Stimulated activated CD4-positive, alpha-beta T cell treated with anti-CD3 and anti-CD28 coated beads, TNF-alpha, amount 100 ng/mL, for 48 hours (primary cell): ENCODE measurements around the gene ALKBH5.

Experiments
- DNase-seq, 3 donors: peaks; one replicate each; pipeline ENCODE4 v3.0.0-alpha.2; 2020; ENCODE audit warnings: low read depth in 3 of 3

Gene ALKBH5

DNA sequence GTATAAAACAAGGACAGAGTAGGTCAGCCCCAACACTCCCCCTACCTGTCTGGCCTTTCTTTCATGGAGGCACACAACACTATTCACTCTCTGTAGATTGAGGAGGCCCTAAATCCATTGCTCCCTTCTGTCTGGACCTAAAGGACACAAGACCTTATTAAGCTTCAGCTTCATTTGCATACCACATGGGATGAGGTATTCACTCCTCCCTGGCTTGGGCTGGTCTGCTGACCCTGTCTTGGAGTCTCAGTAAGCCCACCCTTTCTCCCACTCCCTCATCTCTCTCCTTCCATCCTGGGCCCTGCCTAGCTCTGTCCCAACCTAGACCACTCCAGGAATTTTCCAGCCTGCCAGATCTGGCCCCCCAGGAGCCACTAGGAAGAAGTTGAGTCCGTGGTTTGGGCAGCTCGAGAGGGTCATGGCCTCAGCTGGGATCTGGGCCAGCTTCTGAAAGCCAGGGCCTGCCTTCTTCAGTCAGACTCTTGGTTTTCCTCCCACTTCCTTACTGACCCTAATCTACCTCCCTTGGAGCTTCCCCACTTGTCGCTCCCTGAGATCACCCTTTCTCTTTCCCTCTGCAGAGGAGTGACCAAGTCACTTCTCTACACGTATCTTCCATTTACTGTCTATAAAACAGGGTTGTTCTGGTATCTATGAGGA, 35.3 kb downstream of the ALKBH5 start:
- DNase-seq: no peak

DNA sequence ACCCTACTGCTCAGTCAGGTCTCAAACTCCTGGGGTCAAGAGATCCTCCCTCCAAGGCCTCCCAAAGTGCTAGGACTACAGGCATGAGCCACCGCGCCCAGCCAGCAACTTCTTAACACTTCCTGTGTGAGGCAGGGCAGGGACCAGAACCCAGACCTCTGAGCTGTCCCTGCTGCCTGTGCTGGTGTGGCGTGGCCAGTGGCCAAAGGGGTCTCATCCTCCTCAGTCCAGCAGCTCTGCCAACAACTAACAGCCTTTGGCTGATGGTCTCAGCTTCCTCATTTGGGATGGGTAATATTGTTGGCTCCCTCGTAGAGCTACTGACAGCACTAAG, 40.4 kb downstream of the ALKBH5 start:
- DNase-seq: no peak

DNA sequence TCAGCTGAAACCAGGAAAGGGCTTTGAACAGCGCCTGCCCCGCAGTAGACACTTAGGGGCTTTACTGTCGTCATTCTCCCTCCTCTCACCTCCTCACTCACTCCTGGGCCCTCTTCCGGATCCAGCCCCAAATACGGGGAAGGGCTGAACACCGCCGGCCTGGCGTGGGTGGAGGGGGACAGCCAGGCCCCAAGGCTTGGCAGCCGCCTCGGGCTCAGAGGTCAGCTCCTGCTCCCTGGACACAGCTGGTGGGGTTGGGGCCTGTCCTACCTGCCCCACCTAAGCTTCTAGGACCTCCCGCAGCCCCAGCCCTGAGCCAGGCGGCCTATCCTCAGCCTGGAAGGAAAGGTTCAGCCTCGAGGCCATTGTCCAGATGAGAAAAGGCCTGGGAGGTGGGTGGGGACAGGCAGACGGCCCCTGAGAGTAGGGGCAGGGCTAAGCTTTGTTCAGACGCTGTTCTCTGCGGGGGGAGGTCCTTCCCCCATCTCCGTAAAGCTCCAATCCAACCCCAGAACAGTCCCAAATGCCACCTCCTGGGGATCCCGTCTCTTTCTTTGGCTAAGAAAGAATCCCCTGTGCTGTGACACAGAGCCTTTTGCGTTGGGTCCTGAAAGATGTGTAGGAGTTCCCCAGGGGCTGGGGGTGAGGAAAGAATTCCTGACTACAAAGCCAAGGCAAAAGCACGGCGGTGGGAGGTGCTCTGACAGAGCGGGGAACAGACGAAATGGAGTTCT, 40.9 kb downstream of the ALKBH5 start:
- DNase-seq: no peak

DNA sequence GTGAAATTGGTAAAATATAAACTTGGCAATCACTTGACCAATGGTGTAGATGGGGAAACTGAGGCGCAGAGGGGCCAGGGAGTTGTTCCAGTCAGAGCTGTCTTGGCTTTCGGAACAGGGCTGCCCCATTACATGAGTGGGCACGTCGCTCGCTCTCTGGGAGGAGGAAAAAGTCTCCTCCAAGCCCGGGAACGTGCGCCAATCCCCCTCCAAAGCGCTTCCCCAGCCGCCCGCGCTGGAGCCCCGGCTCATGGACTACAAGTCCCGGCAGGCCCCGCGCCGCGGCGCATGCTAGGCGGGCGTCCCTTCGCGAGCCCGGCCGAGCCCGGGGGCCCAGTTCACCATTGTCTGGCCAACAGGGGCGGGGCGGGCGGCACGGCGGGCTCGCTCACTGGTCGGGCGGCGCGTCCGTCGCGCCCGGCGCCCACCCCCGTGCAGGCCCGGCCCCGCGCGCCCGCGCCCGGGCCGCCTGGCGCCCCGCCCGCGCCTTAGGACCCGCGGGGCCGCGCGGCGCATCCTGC, 41.6 kb downstream of the ALKBH5 start, which contains the start of gene LLGL1:
Gene LLGL1, plus strand, starts transcription at position 515 of the 521 bp plus-strand sequence. CDS start 48 bp downstream, outside the sequence.
- DNase-seq: peak; percentile 92 to 97 (median 95)

DNA sequence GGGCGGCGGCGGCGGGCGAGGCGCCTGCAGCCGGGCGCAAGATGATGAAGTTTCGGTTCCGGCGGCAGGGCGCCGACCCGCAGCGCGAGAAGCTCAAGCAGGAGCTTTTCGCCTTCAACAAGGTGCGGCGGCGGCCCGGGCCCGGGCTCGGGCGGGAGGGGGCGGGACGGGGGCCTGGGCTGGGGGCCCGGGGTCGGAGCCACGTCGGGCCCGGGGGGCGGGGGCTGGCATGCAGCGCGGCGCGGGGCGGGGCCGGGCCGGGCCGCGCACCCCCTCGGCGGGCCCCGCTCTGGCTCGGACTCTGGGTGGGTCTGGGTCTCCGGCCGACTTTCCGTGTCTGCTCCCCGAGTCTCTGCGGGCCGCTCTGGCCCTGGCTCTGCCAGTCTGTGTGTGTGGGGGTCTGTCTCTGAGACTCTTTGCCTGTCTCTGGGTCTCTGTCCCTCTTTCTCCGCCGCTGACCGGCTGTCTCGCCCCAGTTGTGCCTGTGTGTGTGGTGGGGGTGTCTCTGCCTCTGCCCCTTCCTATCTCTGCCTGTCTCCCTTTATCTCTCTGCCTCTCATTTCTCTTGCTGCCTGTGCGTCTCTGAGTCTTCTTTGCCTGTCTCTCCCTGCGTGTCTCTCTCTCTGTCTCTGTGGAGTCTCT, 42.1 kb downstream of the ALKBH5 start:
- no peak for DNase-seq

DNA sequence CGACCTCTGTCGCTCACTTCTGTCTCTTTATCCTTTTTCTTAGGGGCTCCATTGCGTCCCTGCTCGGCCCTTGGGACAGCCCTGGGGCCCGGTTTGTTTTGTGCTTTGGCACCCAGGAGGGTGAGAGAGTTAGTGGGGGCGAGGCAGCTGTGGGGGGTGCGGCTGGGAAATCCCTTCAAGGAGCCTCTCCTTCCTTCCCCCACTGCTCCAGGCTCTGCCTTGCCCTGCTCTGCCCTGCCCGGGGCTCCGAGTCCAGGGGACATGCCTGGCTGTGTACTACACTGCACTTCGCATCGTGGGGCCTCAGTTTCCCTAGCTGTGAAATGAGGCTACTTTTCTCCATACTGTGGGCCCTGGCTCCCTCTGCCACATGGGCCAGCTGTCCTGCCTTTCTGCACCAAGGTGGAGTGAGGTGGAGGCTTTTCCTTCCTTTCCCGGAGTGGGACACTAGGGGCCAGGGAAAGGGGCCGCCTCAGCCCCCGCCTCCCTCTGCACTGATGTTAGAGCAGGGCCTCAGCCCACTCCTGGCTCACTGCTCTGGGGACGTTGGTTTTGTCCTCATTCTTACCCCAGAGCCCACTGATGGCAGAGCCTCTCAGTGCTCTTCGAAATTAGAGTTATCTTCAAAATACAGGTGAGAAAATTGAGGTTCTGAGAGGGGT, 42.8 kb downstream of the ALKBH5 start:
- DNase-seq: no peak

DNA sequence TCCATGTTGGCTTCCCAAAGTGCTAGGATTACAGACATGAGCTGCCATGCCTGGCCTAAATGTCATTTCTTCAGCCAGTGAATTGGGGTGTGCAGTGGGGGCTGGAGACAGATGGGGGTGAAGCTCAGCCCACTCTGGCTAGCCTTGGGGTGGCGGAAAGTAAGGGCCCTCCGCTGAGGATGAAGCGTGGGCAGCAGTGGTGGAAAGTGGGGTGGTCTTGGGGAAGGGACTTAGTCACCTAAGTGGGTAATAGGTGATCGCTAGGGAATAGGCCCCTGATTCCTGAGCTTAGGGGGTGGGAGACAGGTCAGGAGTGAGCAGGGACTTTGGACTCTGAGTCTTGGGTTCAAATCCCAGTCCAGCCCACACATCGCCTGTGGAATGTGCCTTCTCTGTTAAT, 44.0 kb downstream of the ALKBH5 start:
- no peak for DNase-seq

DNA sequence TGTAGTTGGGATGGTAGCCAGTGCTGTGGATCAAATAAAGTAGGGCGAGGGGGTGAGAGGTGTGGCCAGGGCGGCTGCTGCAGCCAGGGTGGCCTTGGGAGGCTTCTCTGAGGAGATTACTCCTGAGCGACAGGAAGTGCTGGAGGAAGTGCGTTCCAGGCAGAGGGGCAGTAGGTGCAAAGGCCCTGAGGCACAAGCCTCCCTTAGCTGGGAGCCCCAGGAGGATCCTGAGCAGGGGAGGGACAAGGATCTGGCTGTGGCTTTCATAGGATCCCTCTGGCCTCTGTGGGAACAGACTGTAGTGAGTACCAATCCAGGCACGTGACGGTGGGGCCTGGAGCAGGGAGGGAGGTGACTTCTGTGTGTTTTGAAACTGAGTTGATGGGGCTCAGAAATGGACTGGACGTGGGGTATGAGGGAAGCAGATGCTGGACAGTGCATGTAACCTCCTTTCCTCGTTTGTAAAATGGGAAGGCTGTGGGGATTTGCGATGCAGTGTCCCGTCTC, 44.6 kb downstream of the ALKBH5 start:
- DNase-seq: no peak

DNA sequence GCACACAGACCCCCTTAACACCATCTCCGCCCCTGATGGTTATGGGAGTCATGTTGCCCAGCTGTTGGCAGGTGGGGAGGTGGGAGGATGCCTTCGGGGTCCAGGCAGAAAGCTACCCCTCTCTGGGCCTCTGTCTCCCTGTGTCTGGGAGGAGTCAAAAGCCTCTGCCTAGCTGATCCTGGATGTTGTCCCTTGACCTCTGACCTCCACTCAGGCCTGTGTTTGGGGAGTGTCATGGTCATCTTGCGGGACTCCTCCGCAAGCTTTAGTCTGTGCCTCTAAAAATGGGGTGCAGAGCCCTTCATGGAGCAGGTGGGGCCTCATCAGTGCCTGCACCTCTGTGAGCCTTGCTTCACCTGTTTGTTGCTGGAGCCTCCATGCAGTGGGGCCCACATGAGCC, 45.6 kb downstream of the ALKBH5 start:
- DNase-seq: no peak

DNA sequence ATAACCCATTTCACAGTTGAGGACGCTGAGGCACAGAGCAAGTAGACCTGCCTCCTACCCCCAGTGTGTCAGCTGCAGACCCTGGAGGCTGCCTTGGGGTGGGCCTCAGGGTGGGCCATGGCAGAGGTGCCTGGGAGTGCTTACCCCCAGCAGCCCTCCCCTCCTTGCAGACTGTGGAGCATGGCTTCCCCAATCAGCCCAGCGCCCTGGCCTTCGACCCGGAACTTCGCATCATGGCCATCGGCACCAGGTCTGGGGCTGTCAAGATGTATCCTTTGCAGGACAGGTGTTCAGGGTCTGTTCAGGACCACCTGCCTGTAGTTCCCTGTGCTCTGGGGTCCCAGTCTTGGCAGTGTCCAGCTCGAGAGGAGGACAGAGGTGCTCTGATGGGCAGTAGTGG, 46.1 kb downstream of the ALKBH5 start:
- DNase-seq: no peak

DNA sequence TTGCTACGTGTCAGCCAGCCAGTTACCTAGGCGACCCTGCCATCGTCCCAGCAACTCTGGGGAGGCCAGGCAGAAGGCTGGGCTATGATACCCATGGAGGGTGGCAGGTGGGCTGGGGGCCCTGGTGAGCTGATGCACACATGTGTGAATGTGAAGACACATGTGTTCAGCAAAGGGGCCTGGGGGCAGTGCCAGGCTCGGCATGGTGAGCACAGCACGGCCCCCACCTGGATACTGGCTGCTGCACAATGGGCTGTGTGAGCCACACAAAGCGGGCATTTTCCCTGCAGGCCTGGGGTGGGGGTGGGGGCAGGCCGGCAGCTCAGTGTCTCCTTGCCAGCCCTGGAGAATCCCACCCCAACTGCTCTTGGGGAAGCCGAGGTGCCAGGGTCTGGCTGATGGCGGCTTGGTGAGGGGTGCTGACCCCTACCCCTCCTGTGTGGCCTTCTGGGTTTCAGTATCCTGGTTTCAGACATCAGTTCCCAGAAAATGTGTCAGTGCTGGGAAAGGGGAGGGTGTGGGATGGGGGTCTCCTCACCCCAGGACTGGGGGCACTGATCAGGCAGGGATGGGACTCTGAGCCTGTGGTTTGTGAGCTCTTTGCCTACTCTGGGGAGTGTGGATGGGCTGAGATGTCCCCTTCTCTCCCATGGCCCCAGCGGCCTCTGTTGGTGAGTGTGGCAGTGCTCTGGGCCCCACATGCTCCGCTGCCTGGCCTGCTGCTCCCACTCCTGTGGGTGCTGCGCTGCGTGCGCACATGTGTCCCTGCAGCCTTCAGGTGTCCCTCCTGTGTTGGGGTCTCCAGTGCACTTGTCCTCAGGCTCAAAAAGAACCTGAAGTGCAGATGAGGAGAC, 46.9 kb downstream of the ALKBH5 start:
- DNase-seq: no peak

DNA sequence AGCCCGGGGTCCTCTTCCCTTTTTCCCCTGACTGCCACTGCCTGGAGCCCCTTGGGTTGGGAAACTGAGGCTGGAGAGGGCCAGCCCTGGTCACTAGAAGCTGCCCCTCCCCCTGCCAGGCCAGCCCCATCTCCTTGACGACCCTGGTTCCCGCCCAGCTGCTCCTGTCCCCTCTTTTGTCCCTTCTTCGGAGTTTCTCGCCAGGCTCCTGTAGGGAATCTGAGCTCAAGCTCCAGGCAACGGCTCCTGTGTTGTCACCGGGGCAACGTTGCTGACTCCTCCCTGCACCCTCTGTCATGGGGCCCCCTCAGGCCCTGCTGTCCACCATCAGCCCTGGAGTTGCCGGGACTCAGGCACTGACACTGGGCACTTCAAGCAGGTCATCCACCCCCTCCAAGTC, 47.5 kb downstream of the ALKBH5 start:
- no peak for DNase-seq

DNA sequence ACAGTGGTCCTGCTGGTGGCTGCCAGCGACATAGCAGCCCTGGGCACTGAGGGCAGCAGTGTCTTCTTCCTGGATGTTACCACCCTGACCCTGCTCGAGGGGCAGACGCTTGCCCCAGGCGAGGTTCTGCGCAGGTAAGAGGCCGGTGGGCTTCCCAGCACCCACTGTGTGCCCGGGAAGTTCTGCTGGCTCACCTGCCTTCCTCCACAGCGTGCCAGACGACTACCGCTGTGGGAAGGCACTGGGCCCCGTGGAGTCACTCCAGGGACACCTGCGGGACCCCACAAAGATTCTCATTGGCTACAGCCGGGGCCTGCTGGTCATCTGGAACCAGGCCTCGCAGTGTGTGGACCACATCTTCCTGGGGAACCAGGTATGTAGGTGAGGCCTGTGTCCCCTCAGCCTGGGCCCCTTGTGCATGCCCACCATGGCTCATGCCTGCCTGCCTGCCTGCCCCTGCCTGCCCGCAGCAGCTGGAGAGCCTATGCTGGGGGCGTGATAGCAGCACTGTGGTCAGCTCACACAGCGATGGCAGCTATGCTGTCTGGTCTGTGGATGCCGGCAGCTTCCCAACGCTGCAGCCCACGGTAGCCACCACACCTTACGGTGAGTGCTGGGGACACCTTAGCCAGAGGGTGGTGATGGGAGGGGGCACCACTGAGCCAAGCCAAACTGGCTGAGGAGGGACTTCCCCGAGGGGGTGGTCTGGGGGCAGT, 50.3 kb downstream of the ALKBH5 start:
- DNase-seq: no peak

DNA sequence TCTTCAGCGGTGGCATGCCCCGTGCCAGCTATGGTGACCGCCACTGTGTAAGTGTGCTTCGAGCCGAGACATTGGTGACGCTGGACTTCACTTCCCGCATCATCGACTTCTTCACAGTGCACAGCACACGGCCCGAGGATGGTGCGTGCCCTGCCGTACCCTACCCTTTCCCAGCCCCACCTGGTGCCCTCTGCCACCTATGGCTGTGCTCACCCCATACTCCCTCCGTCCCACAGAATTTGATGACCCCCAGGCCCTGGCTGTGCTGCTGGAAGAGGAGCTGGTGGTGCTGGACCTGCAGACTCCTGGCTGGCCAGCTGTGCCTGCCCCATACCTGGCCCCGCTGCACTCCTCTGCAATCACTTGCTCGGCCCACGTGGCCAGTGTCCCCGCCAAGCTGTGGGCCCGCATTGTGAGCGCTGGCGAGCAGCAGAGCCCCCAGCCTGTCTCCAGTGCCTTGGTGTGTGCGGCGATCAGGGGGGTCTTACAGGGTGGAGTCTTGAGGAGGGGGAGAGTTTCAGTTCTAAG, 51.3 kb downstream of the ALKBH5 start:
- DNase-seq: no peak

DNA sequence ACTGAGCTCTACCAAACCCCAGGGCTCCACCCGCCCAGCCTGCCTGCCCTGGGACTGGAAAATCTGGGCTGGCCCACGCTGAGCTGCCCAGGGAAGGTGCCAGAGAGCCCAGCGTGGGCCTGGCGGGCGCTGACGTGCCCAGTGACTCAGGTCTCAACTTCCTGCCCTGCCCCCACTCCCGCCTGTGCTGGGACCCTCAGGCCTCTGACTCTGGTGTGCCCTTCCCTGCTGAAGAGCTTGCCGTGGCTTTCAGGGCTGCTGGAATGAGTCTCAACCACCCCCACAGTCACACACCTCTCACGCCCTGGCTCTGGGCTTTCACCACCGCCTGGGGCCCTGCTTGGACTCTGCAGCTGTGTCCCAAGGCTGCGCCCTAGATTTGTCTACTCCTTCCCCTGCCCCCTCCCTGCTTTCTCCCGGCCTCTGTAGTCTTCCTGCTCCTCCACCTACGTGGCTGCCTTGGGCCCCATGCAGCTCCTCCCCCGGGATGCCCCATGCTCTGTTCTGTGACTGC, 52.2 kb downstream of the ALKBH5 start:
- DNase-seq: peak in 1 of 3 donors; percentile 39

DNA sequence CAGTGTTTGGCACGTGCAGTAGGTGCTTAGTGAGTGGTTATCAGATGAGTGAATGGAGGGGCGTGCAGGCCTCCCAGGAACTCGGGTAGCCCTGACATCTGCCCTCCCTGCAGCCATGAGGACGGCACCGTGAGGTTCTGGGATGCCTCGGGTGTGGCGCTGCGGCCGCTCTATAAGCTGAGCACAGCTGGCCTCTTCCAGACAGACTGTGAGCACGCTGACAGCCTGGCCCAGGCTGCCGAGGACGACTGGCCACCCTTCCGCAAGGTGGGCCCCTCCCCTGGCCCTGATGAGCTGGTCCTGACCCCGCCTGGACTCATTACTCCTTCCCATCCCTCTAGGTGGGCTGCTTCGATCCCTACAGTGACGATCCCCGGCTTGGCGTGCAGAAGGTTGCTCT, 52.9 kb downstream of the ALKBH5 start:
- DNase-seq: no peak

DNA sequence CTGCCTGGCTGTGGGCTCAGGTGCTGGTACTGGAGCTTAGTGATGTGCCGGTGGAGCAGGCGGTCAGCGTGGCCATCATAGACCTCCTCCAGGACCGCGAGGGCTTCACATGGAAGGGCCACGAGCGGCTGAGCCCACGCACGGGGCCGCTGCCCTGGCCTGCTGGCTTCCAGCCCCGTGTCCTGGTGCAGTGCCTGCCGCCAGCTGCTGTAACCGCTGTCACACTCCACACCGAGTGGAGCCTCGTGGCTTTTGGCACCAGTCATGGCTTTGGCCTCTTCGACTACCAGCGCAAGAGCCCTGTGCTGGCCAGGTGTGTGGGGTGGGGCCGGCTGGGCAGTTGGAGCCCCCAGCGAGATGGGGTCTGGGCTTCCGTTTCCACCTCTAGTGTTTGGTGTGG, 53.8 kb downstream of the ALKBH5 start:
- no peak for DNase-seq

DNA sequence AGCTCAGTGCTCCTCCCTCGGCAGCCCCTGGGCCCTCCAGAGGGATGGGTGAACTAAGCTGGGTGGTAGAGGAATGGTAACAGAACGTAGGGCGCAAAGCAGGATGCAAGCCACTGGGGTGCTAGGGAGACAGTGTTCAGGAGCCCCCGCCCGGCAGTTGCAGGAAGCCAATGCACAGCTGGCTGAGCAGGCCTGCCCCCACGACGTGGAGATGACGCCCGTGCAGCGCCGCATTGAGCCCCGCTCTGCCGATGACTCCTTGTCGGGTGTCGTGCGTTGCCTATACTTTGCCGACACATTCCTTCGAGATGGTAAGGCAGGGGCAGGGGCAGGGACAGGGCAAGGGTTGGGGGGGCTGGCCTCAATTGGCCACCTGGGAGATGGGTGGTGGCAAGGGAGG, 54.7 kb downstream of the ALKBH5 start:
- no peak for DNase-seq

DNA sequence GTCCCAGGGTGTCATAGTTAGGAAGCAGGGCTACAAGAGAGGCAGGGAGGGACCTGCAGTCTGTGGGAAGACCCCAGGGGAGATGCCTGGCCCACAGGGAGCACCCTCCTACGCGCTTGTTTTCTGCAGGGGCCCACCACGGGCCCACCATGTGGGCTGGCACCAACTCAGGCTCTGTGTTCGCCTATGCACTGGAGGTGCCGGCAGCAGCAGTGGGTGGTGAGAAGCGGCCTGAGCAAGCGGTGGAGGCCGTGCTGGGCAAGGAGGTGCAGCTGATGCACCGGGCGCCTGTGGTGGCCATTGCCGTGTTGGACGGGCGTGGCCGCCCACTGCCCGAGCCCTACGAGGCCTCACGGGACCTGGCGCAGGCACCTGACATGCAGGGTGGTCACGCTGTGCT, 56.8 kb downstream of the ALKBH5 start:
- DNase-seq: no peak

DNA sequence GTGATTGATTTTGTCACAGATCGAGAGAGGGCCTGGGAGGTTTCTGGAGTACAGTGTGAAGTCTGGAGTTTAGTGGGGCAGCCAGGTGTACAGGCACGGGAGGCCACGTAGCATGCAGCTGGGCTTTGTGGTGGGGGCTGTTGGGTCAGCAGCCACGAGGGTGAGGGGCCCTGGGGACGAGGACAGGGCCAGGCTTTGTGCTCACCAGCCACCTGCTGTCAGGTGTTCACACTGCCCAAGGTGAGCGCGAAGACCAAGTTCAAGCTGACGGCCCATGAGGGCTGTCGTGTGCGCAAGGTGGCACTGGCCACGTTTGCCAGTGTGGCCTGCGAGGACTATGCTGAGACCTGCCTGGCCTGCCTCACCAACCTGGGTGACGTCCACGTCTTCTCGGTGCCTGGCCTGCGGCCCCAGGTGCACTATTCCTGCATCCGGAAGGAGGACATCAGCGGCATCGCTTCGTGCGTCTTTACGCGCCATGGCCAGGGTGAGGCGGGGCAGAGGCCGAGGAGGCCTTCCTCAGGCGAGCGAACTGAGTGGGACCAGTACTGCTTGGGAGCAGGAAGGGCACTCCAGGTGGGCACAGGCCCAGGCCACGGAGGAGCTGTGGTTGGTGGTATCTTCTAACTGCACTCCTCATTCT, 57.7 kb downstream of the ALKBH5 start:
- no peak for DNase-seq
